ENCODE data around the gene INPP5F.

Gene INPP5F

GRCh38 chr10:119830851-119831250, 105.0 kb downstream of the INPP5F start:
- no peak overlapping the region for H3K4me3 ChIP-seq (ENCODE audit: low read depth, low read length, poor library complexity, severe bottlenecking)
- TF ChIP-seq, protein P1, sequence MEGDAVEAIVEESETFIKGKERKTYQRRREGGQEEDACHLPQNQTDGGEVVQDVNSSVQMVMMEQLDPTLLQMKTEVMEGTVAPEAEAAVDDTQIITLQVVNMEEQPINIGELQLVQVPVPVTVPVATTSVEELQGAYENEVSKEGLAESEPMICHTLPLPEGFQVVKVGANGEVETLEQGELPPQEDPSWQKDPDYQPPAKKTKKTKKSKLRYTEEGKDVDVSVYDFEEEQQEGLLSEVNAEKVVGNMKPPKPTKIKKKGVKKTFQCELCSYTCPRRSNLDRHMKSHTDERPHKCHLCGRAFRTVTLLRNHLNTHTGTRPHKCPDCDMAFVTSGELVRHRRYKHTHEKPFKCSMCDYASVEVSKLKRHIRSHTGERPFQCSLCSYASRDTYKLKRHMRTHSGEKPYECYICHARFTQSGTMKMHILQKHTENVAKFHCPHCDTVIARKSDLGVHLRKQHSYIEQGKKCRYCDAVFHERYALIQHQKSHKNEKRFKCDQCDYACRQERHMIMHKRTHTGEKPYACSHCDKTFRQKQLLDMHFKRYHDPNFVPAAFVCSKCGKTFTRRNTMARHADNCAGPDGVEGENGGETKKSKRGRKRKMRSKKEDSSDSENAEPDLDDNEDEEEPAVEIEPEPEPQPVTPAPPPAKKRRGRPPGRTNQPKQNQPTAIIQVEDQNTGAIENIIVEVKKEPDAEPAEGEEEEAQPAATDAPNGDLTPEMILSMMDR (IDR thresholded peaks at IDR 0.05; ENCODE audit: low read length) = no peak
- TF ChIP-seq EZH2 (IDR thresholded peaks at IDR 0.05; ENCODE audit: borderline replicate concordance, low read length) = no peak
- H3K4me1 ChIP-seq (ENCODE audit: insufficient read depth, low read length, severe bottlenecking) = no peaks in the 10 kb centered on the region
- no peaks in the 10 kb centered on the region for H3K79me2 ChIP-seq (ENCODE audit: insufficient read depth, low read length)
- no peaks in the 10 kb centered on the region for H3K9me2 ChIP-seq (ENCODE audit: low read depth, low read length)
- H3K9me3 ChIP-seq (ENCODE audit: low read length) = no peaks in the 10 kb centered on the region
- no peak overlapping the region for H3K4me2 ChIP-seq (ENCODE audit: low read length)
- H3K27me3 ChIP-seq (ENCODE audit: insufficient read depth, low read length) = no peaks in the 10 kb centered on the region
- H4K20me1 ChIP-seq (ENCODE audit: insufficient read depth, low read length) = no peaks in the 10 kb centered on the region
- peaks cover 94% of the 10 kb centered on the region for H3K36me3 ChIP-seq (ENCODE audit: insufficient read depth, low read length)
- no peak overlapping the region for H3K9ac ChIP-seq (ENCODE audit: low read length)
- no peak overlapping the region for H3K27ac ChIP-seq (ENCODE audit: low read depth, low read length, poor library complexity, severe bottlenecking)
- H3F3A ChIP-seq (ENCODE audit: insufficient read depth, low read length) = no peaks in the 10 kb centered on the region
- no peak overlapping the region for H2AFZ ChIP-seq (ENCODE audit: low read length)

GRCh38 chr10:119831656-119832055, 105.8 kb downstream of the INPP5F start:
- Histone ChIP-seq H3F3A (ENCODE audit: insufficient read depth, low read length) (no peaks in the 10 kb centered on the region), H3K4me1 (ENCODE audit: insufficient read depth, low read length, severe bottlenecking) (no peaks in the 10 kb centered on the region), H3K36me3 (ENCODE audit: insufficient read depth, low read length) (peaks cover 98% of the 10 kb centered on the region), H3K79me2 (ENCODE audit: insufficient read depth, low read length) (no peaks in the 10 kb centered on the region), H2AFZ (ENCODE audit: low read length) (no peak overlapping the region), H3K9me2 (ENCODE audit: low read depth, low read length) (no peaks in the 10 kb centered on the region), H3K4me2 (ENCODE audit: low read length) (no peak overlapping the region), H3K9me3 (ENCODE audit: low read length) (no peaks in the 10 kb centered on the region), H4K20me1 (ENCODE audit: insufficient read depth, low read length) (no peaks in the 10 kb centered on the region), H3K27ac (ENCODE audit: low read depth, low read length, poor library complexity, severe bottlenecking) (no peak overlapping the region), H3K9ac (ENCODE audit: low read length) (no peak overlapping the region), H3K27me3 (ENCODE audit: insufficient read depth, low read length) (no peaks in the 10 kb centered on the region), H3K4me3 (ENCODE audit: low read depth, low read length, poor library complexity, severe bottlenecking) (no peak overlapping the region)
- TF ChIP-seq, protein P1 (IDR thresholded peaks at IDR 0.05; ENCODE audit: low read length) = no peak
- TF ChIP-seq EZH2 (IDR thresholded peaks at IDR 0.05; ENCODE audit: borderline replicate concordance, low read length) = no peak

GRCh38 chr10:119832951-119833350, 107.1 kb downstream of the INPP5F start:
- Histone ChIP-seq H3K36me3 (ENCODE audit: insufficient read depth, low read length) (peaks cover 98% of the 10 kb centered on the region), H3K27ac (ENCODE audit: low read depth, low read length, poor library complexity, severe bottlenecking) (no peak overlapping the region), H3K9ac (ENCODE audit: low read length) (no peak overlapping the region), H3K9me2 (ENCODE audit: low read depth, low read length) (no peaks in the 10 kb centered on the region), H3K4me1 (ENCODE audit: insufficient read depth, low read length, severe bottlenecking) (no peaks in the 10 kb centered on the region), H3K4me2 (ENCODE audit: low read length) (no peak overlapping the region), H3K9me3 (ENCODE audit: low read length) (no peaks in the 10 kb centered on the region), H3K79me2 (ENCODE audit: insufficient read depth, low read length) (no peaks in the 10 kb centered on the region), H4K20me1 (ENCODE audit: insufficient read depth, low read length) (no peaks in the 10 kb centered on the region), H3K27me3 (ENCODE audit: insufficient read depth, low read length) (no peaks in the 10 kb centered on the region), H3K4me3 (ENCODE audit: low read depth, low read length, poor library complexity, severe bottlenecking) (no peak overlapping the region), H2AFZ (ENCODE audit: low read length) (no peak overlapping the region), H3F3A (ENCODE audit: insufficient read depth, low read length) (no peaks in the 10 kb centered on the region)
- no peak for TF ChIP-seq EZH2 (IDR thresholded peaks at IDR 0.05; ENCODE audit: borderline replicate concordance, low read length)
- TF ChIP-seq, protein P1 (IDR thresholded peaks at IDR 0.05; ENCODE audit: low read length) = no peak
